GM19043 (cell line): ENCODE data around the gene F2RL3.
"Not testable (repeated sequence)": the region's sequence is repeated elsewhere in the genome, so short reads cannot be mapped to it uniquely, and the experiment has no call there.

ENCODE experiments used
- ATAC-seq: cut with Tn5 transposase; IDR thresholded peaks from one replicate; pipeline ENCODE4 v1.9.1; 2021; ENCODE audit warnings: low read depth; ENCODE audit not compliant: unreplicated experiment

Gene F2RL3

GRCh38 chr19:16917401-16917800 lies 28.6 kb downstream of the F2RL3 start:
- ATAC-seq: no peak

GRCh38 chr19:16919496-16919895 lies 30.7 kb downstream of the F2RL3 start:
- no peak for ATAC-seq

- ATAC-seq: no peak
These were observed 32.2 kb downstream of the F2RL3 start for GRCh38 chr19:16920816-16921529.

- ATAC-seq: no peak
These were observed 33.2 kb downstream of the F2RL3 start for GRCh38 chr19:16921766-16922591.

- no peak for ATAC-seq
These were observed 33.8 kb downstream of the F2RL3 start for GRCh38 chr19:16922592-16922934.

- no peak for ATAC-seq
These were observed 34.1 kb downstream of the F2RL3 start for GRCh38 chr19:16922949-16923348.

GRCh38 chr19:16927883-16928282 lies 39.1 kb downstream of the F2RL3 start:
- no peak for ATAC-seq

- no peak for ATAC-seq
These were observed 39.6 kb downstream of the F2RL3 start for GRCh38 chr19:16928351-16928750.

GRCh38 chr19:16928916-16929315 lies 40.1 kb downstream of the F2RL3 start:
- no peak for ATAC-seq

- ATAC-seq: no peak
These were observed 42.0 kb downstream of the F2RL3 start for GRCh38 chr19:16930753-16931152.

- no peak for ATAC-seq
These were observed 42.5 kb downstream of the F2RL3 start for GRCh38 chr19:16931306-16931705.

GRCh38 chr19:16934489-16934888 lies 45.7 kb downstream of the F2RL3 start:
- ATAC-seq: no peak

- no peak for ATAC-seq
These were observed 48.1 kb downstream of the F2RL3 start for GRCh38 chr19:16936901-16937300.

GRCh38 chr19:16937796-16938195 lies 49.0 kb downstream of the F2RL3 start:
- not testable (repeated sequence) for ATAC-seq

GRCh38 chr19:16938211-16938610 lies 49.4 kb downstream of the F2RL3 start:
- no peak for ATAC-seq

- not testable (repeated sequence) for ATAC-seq
These were observed 51.3 kb downstream of the F2RL3 start for GRCh38 chr19:16940063-16940462.

- ATAC-seq: no peak
These were observed 51.8 kb downstream of the F2RL3 start for GRCh38 chr19:16940626-16941025.
